OCI-LY3 (cell line): ENCODE results near the gene GALR2.
"Not testable (repeated sequence)": the region's sequence is repeated elsewhere in the genome, so short reads cannot be mapped to it uniquely, and the experiment has no call there.

Experiments
- H2AFZ ChIP-seq: fragments of 200-600, 300-600 bp; shearing (Covaris generic); 2 replicates; pipeline ENCODE4 v1.6.0; 2014; ENCODE audit warnings: antibody characterized with exemption, low read depth, low read length
- H3K27ac ChIP-seq: fragments of 200-600, 300-600 bp; sonication (generic); 2 replicates; pipeline ENCODE4 v1.5.1; 2014; ENCODE audit warnings: mild to moderate bottlenecking, low read length, moderate library complexity, mixed read lengths
- H3K27me3 ChIP-seq: fragments of 200-600, 300-600 bp; sonication (generic); 2 replicates; pipeline ENCODE4 v1.6.1; 2014; ENCODE audit warnings: low read depth, low read length, mixed read lengths
- H3K36me3 ChIP-seq: fragments of 200-600, 300-600 bp; sonication (generic); replicated peaks from 2 replicates; pipeline ENCODE3; 2014; ENCODE audit warnings: low read depth, low read length, mixed read lengths
- H3K4me1 ChIP-seq: fragments of 300-600, 200-600 bp; sonication (generic); 2 replicates; pipeline ENCODE4 v1.6.1; 2014; ENCODE audit warnings: low read length, mixed read lengths
- H3K4me2 ChIP-seq: fragments of 200-600, 300-600 bp; sonication (generic); 2 replicates; pipeline ENCODE4 v1.6.1; 2014; ENCODE audit warnings: low read length, mixed read lengths
- H3K4me3 ChIP-seq: fragments of 300-600, 200-600 bp; sonication (generic); 2 replicates; pipeline ENCODE4 v1.5.1; 2014; ENCODE audit warnings: antibody characterized with exemption, mild to moderate bottlenecking, low read length, moderate library complexity
- H3K79me2 ChIP-seq: fragments of 300-600, 200-600 bp; shearing (Covaris generic); 2 replicates; pipeline ENCODE4 v1.6.1; 2014; ENCODE audit warnings: mild to moderate bottlenecking, low read length, mixed read lengths
- H3K9ac ChIP-seq: fragments of 300-600, 200-600 bp; shearing (Covaris generic); 2 replicates; pipeline ENCODE4 v1.6.0; 2014; ENCODE audit warnings: mild to moderate bottlenecking, low read length, moderate library complexity
- H3K9me3 ChIP-seq: fragments of 200-600, 300-600 bp; shearing (Covaris generic); 2 replicates; pipeline ENCODE4 v1.6.1; 2014; ENCODE audit warnings: low read length, mixed read lengths; ENCODE audit not compliant: insufficient read depth
- H4K20me1 ChIP-seq: fragments of 200-600, 300-600 bp; sonication (generic); 2 replicates; pipeline ENCODE4 v1.6.1; 2016; ENCODE audit warnings: low read length, mixed read lengths; ENCODE audit not compliant: insufficient read depth
- CTCF ChIP-seq: fragments of 200-600, 300-600 bp; sonication (generic); IDR thresholded peaks from 2 replicates; pipeline ENCODE4 v1.5.1; 2014; ENCODE audit warnings: antibody characterized with exemption, low read length, low read depth
- EZH2phosphoT487 ChIP-seq: fragments of 200-600 bp; shearing (Covaris generic); IDR thresholded peaks from 2 replicates; pipeline ENCODE4 v1.6.1; 2018; ENCODE audit warnings: antibody characterized with exemption, mixed run types, low read depth

Gene GALR2

GRCh38 chr17:76036497-76037261, 37.9 kb upstream of the GALR2 start:
- H3K4me1 ChIP-seq: no peaks in the 10 kb centered on the region
- H3K36me3 ChIP-seq: peaks cover 27% of the 10 kb centered on the region
- no peaks in the 10 kb centered on the region for H4K20me1 ChIP-seq
- no peak for TF ChIP-seq EZH2phosphoT487
- TF ChIP-seq CTCF: no peak
- H3K9ac ChIP-seq: no peak overlapping the region
- no peaks in the 10 kb centered on the region for H3K79me2 ChIP-seq
- no peak overlapping the region for H2AFZ ChIP-seq
- no peaks in the 10 kb centered on the region for H3K27me3 ChIP-seq
- no peak overlapping the region for H3K27ac ChIP-seq
- no peaks in the 10 kb centered on the region for H3K9me3 ChIP-seq
- H3K4me3 ChIP-seq: no peak overlapping the region
- no peak overlapping the region for H3K4me2 ChIP-seq

- no peak overlapping the region for H3K4me2 ChIP-seq
- H3K27me3 ChIP-seq: no peaks in the 10 kb centered on the region
- no peaks in the 10 kb centered on the region for H4K20me1 ChIP-seq
- H3K27ac ChIP-seq: no peak overlapping the region
- no peak overlapping the region for H3K9ac ChIP-seq
- no peak for TF ChIP-seq CTCF
- no peak for TF ChIP-seq EZH2phosphoT487
- H3K4me1 ChIP-seq: no peaks in the 10 kb centered on the region
- H3K4me3 ChIP-seq: no peak overlapping the region
- no peaks in the 10 kb centered on the region for H3K9me3 ChIP-seq
- no peak overlapping the region for H2AFZ ChIP-seq
- no peaks in the 10 kb centered on the region for H3K79me2 ChIP-seq
- H3K36me3 ChIP-seq: peaks cover 27% of the 10 kb centered on the region
These were observed 36.5 kb upstream of the GALR2 start for GRCh38 chr17:76038050-76038449.

- H3K9me3 ChIP-seq: no peaks in the 10 kb centered on the region
- peaks cover 37% of the 10 kb centered on the region for H3K36me3 ChIP-seq
- no peak overlapping the region for H3K9ac ChIP-seq
- no peaks in the 10 kb centered on the region for H3K4me1 ChIP-seq
- no peaks in the 10 kb centered on the region for H3K27me3 ChIP-seq
- no peak overlapping the region for H3K4me2 ChIP-seq
- no peak for TF ChIP-seq CTCF
- no peak for TF ChIP-seq EZH2phosphoT487
- H3K27ac ChIP-seq: no peak overlapping the region
- H2AFZ ChIP-seq: no peak overlapping the region
- H3K79me2 ChIP-seq: no peaks in the 10 kb centered on the region
- H4K20me1 ChIP-seq: no peaks in the 10 kb centered on the region
- H3K4me3 ChIP-seq: no peak overlapping the region
These were observed 35.5 kb upstream of the GALR2 start for GRCh38 chr17:76039121-76039520.

- Histone ChIP-seq H3K36me3 (peaks cover 41% of the 10 kb centered on the region), H2AFZ (no peak overlapping the region)
These were observed 34.2 kb upstream of the GALR2 start for GRCh38 chr17:76040376-76040775.

GRCh38 chr17:76042868-76043267, 31.7 kb upstream of the GALR2 start:
- H3K27me3 ChIP-seq, H3K4me2 ChIP-seq, H3K4me3 ChIP-seq, H3K4me1 ChIP-seq, H3K79me2 ChIP-seq, H4K20me1 ChIP-seq, H3K9me3 ChIP-seq, H2AFZ ChIP-seq, H3K27ac ChIP-seq, H3K9ac ChIP-seq: not testable (repeated sequence)
- H3K36me3 ChIP-seq: peaks cover 48% of the 10 kb centered on the region

More at GRCh38 chr17:76040376-76040775, 34.2 kb upstream of the GALR2 start:
- Histone ChIP-seq H3K9me3 (no peaks in the 10 kb centered on the region), H3K9ac (no peak overlapping the region), H3K4me1 (no peaks in the 10 kb centered on the region), H3K27me3 (no peaks in the 10 kb centered on the region), H3K79me2 (no peaks in the 10 kb centered on the region), H4K20me1 (no peaks in the 10 kb centered on the region), H3K27ac (no peak overlapping the region), H3K4me3 (no peak overlapping the region), H3K4me2 (no peak overlapping the region)
- TF ChIP-seq EZH2phosphoT487 (no peak), CTCF (no peak)

GRCh38 chr17:76044475-76045007, 30.0 kb upstream of the GALR2 start:
- H3K4me3 ChIP-seq, H3K4me1 ChIP-seq, H3K9ac ChIP-seq, H3K79me2 ChIP-seq, H3K27me3 ChIP-seq, H3K27ac ChIP-seq, H3K4me2 ChIP-seq, H4K20me1 ChIP-seq, H3K9me3 ChIP-seq, H2AFZ ChIP-seq: not testable (repeated sequence)
- H3K36me3 ChIP-seq: peaks cover 49% of the 10 kb centered on the region
